CD4-positive, alpha-beta T cell treated with Interleukin-4 for 4 hours (primary cell): ENCODE data around the gene PLEKHJ1.

ENCODE experiments used
- DNase-seq: peaks from one replicate; pipeline ENCODE4 v3.0.0-alpha.2; 2020

Gene PLEKHJ1

GRCh38 chr19:2234996-2235380 lies 1.1 kb downstream of the PLEKHJ1 start:
- no peak for DNase-seq

- no peak for DNase-seq
These were observed 2.4 kb downstream of the PLEKHJ1 start for GRCh38 chr19:2233601-2234280.

- DNase-seq, result no peak
These were observed 3.6 kb downstream of the PLEKHJ1 start for GRCh38 chr19:2232286-2233151.

GRCh38 chr19:2231621-2232221 lies 4.4 kb downstream of the PLEKHJ1 start:
- DNase-seq, result no peak

- DNase-seq, result no peak
These were observed 5.2 kb downstream of the PLEKHJ1 start for GRCh38 chr19:2230807-2231533.

- no peak for DNase-seq
These were observed 6.0 kb downstream of the PLEKHJ1 start for GRCh38 chr19:2230033-2230531.

- no peak for DNase-seq
These were observed 6.8 kb downstream of the PLEKHJ1 start for GRCh38 chr19:2229103-2230032.

GRCh38 chr19:2228157-2229030 lies 7.7 kb downstream of the PLEKHJ1 start:
- DNase-seq, result no peak

- no peak for DNase-seq
These were observed 8.5 kb downstream of the PLEKHJ1 start for GRCh38 chr19:2227415-2228156.

GRCh38 chr19:2226840-2227360 lies 9.2 kb downstream of the PLEKHJ1 start:
- no peak for DNase-seq

GRCh38 chr19:2226051-2226839 lies 9.9 kb downstream of the PLEKHJ1 start:
- no peak for DNase-seq

- DNase-seq, result no peak
These were observed 10.6 kb downstream of the PLEKHJ1 start for GRCh38 chr19:2225415-2226050.

- DNase-seq, result no peak
These were observed 11.3 kb downstream of the PLEKHJ1 start for GRCh38 chr19:2224754-2225349.

- no peak for DNase-seq
These were observed 12.2 kb downstream of the PLEKHJ1 start for GRCh38 chr19:2223959-2224358.

- no peak for DNase-seq
These were observed 12.7 kb downstream of the PLEKHJ1 start for GRCh38 chr19:2223391-2223790.

GRCh38 chr19:2221918-2222317 lies 14.2 kb downstream of the PLEKHJ1 start:
- no peak for DNase-seq

GRCh38 chr19:2221250-2221831 lies 14.8 kb downstream of the PLEKHJ1 start:
- no peak for DNase-seq

GRCh38 chr19:2219726-2220125 lies 16.4 kb downstream of the PLEKHJ1 start:
- no peak for DNase-seq
